K562 (cell line): ENCODE measurements around the gene HOXA5. TPM values are rescaled to one million over a fixed set of nuclear protein-coding genes. Genes with fewer than 3 reads are reported as not detected.

Source experiments
- ATAC-seq: fragments of 200-7000 bp; cut with Tn5 transposase; 3 replicates; pipeline ENCODE4 v1.9.1; 2020; ENCODE audit warnings: moderate library complexity
- BruUV-seq: library from RNA; stranded (reverse); fragments of 400-500 nt; replicated peaks from 2 replicates; lab custom pipeline; 2021; lab: Mats Ljungman, UMichigan
- CTCF ChIA-PET: fragments of 300-600 bp; formaldehyde crosslinking; extraction: SDS; loops from one replicate; lab custom pipeline; 2021; ENCODE audit warnings: low intra/inter-chr PET ratio; lab: Yijun Ruan, JAX
- POLR2A ChIA-PET: fragments of 300-600, 350-650 bp; sonication (Branson Sonifier 250); formaldehyde crosslinking; extraction: SDS; loops from one replicate; lab custom pipeline; 2021; ENCODE audit warnings: antibody characterized with exemption, inconsistent platforms; lab: Yijun Ruan, JAX
- DNase-seq, 4 experiments: peaks; one replicate each; pipeline versions ENCODE4 v3.0.0 to v3.0.0-alpha.2; 2011 to 2018; ENCODE audit warnings: low spot score in 3 of 4, mixed read lengths in 3 of 4; ENCODE audit errors: extremely low read depth in 1 of 4
- FAIRE-seq: peaks from 2 replicates; lab custom pipeline; 2011; peaks lifted over from hg19 to GRCh38; lab: Jason Lieb, UNC
- H2AFZ ChIP-seq: 2 replicates; pipeline ENCODE4 v1.6.0; 2011; ENCODE audit warnings: low read depth, low read length, control low read depth, inconsistent platforms
- H3K27ac ChIP-seq: fragments of 200-600 bp; 3 replicates; pipeline ENCODE4 v1.8.0; 2011; ENCODE audit warnings: low read depth, mild to moderate bottlenecking, control low read depth, inconsistent platforms, low read length, moderate library complexity, mixed read lengths; ENCODE audit errors: extremely low read depth
- H3K27me3 ChIP-seq, 2 experiments: fragments of 300-600 bp in 1 of 2; 2 replicates in 1 of 2; 3 replicates in 1 of 2; pipeline versions ENCODE4 v1.6.0 to v1.8.0; 2011; ENCODE audit warnings: inconsistent platforms in 2 of 2, low read length in 2 of 2, mild to moderate bottlenecking in 1 of 2, mixed read lengths in 1 of 2, moderate library complexity in 1 of 2; ENCODE audit not compliant: control insufficient read depth in 2 of 2, insufficient read depth in 2 of 2
- H3K36me3 ChIP-seq: fragments of 300-600 bp; 3 replicates; pipeline ENCODE4 v1.8.0; 2011; ENCODE audit warnings: mild to moderate bottlenecking, low read length, inconsistent platforms; ENCODE audit not compliant: control insufficient read depth, insufficient read depth
- H3K4me1 ChIP-seq, 2 experiments: fragments of 200-600 bp in 1 of 2; replicated peaks in 1 of 2; 2 replicates in 1 of 2; 3 replicates in 1 of 2; pipeline versions ENCODE4 v1.5.1 to v1.8.0; 2011; ENCODE audit warnings: inconsistent platforms in 2 of 2, low read length in 2 of 2, mild to moderate bottlenecking in 1 of 2, mixed read lengths in 1 of 2, moderate library complexity in 1 of 2; ENCODE audit not compliant: control insufficient read depth in 2 of 2, insufficient read depth in 2 of 2
- H3K4me2 ChIP-seq: 2 replicates; pipeline ENCODE4 v1.6.1; 2011; ENCODE audit warnings: low read length, control low read depth, inconsistent platforms, mixed read lengths; ENCODE audit not compliant: insufficient read depth
- H3K4me3 ChIP-seq: fragments of 200-600 bp; sonication (generic), shearing (Covaris generic); 2 replicates; pipeline ENCODE4 v1.5.1; 2016; ENCODE audit warnings: control low read depth, inconsistent platforms
- H3K79me2 ChIP-seq: fragments of 200-600 bp; 3 replicates; pipeline ENCODE4 v1.8.0; 2011; ENCODE audit warnings: low read length, inconsistent platforms; ENCODE audit not compliant: control insufficient read depth, insufficient read depth
- H3K9ac ChIP-seq, 2 experiments: 2 replicates each; pipeline versions ENCODE4 v1.6.0 to v1.6.1; 2011; ENCODE audit warnings: low read depth in 2 of 2, low read length in 2 of 2, control low read depth in 1 of 2, inconsistent platforms in 1 of 2, mild to moderate bottlenecking in 1 of 2, mixed read lengths in 1 of 2; ENCODE audit not compliant: insufficient read depth in 1 of 2
- H3K9me1 ChIP-seq: one replicate; pipeline ENCODE4 v1.6.0; 2011; ENCODE audit warnings: inconsistent platforms, mild to moderate bottlenecking, low read length, moderate library complexity; ENCODE audit not compliant: control insufficient read depth, insufficient read depth
- H3K9me3 ChIP-seq: replicated peaks from 2 replicates; pipeline ENCODE4 v1.5.1; 2011; ENCODE audit warnings: low read depth, low read length, inconsistent platforms; ENCODE audit not compliant: control insufficient read depth, insufficient read depth
- H4K20me1 ChIP-seq: replicated peaks from 2 replicates; pipeline ENCODE4 v1.6.1; 2011; ENCODE audit warnings: low read length, inconsistent platforms, mixed read lengths; ENCODE audit not compliant: control insufficient read depth, insufficient read depth
- CREB1 ChIP-seq, 2 experiments: sonication (generic) in 1 of 2; formaldehyde crosslinking in 1 of 2; IDR thresholded peaks; 2 replicates each; pipeline versions ENCODE4 v1.6.1 to v1.8.0; 2012 to 2022; ENCODE audit warnings: inconsistent platforms in 1 of 2, mild to moderate bottlenecking in 1 of 2, missing genetic modification reagents in 1 of 2, moderate library complexity in 1 of 2
- ESRRB ChIP-seq: fragments of 250-450 bp; sonication (Bioruptor Pico); IDR thresholded peaks from 2 replicates; pipeline ENCODE4 v1.5.0; 2020; ENCODE audit warnings: mild to moderate bottlenecking, moderate library complexity, borderline replicate concordance
- IRF9 ChIP-seq: fragments of 450-650 bp; IDR thresholded peaks from 2 replicates; pipeline ENCODE4 v1.6.1; 2016; ENCODE audit warnings: missing biosample characterization, missing genetic modification characterization
- NCOA2 ChIP-seq, 2 experiments: fragments of 450-650 bp; IDR thresholded peaks; 2 replicates each; pipeline ENCODE4 v1.6.1; 2018; ENCODE audit warnings: mild to moderate bottlenecking in 2 of 2, moderate library complexity in 1 of 2; ENCODE audit not compliant: partially characterized antibody in 2 of 2
- NKRF ChIP-seq: fragments of 450-650 bp; IDR thresholded peaks from 2 replicates; pipeline ENCODE4 v1.6.1; 2016; ENCODE audit warnings: borderline replicate concordance
- NR2F6 ChIP-seq: fragments of 450-650 bp; formaldehyde crosslinking; IDR thresholded peaks from 2 replicates; pipeline ENCODE4 v1.4.0; 2020; ENCODE audit warnings: mild to moderate bottlenecking
- SMARCA5 ChIP-seq: fragments of 450-650 bp; IDR thresholded peaks from 2 replicates; pipeline ENCODE4 v1.6.1; 2016
- ZNF740 ChIP-seq, 3 experiments: fragments of 200-800 bp in 1 of 3; sonication (Bioruptor generic) in 1 of 3; sonication (generic) in 1 of 3; formaldehyde crosslinking in 1 of 3; IDR thresholded peaks; 2 replicates each; pipeline versions ENCODE4 v1.6.1 to v1.8.0; 2016 to 2022; ENCODE audit warnings: mild to moderate bottlenecking in 2 of 3, missing compliant biosample characterization in 2 of 3, missing genetic modification characterization in 2 of 3, missing genetic modification reagents in 1 of 3
- WGBS: fragments of 100-300 bp; shearing (Covaris generic); methylation state at CpG from one replicate; pipeline ENCODE4 v1.1.6; 2016; ENCODE audit warnings: low coverage, mixed read lengths; ENCODE audit not compliant: insufficient coverage; ENCODE audit errors: missing lambda C conversion rate; 5-methylcytosine and 5-hydroxymethylcytosine counted together
- in situ Hi-C: fragments of 300-500 bp; cut with MboI; formaldehyde crosslinking; loops from 4 replicates; pipeline ENCODE4 v1.15.0; 2018; ENCODE audit warnings: inconsistent platforms, mixed read lengths
- intact Hi-C: fragments of 100-400 bp; cut with micrococcal nuclease; formaldehyde crosslinking; loops from 2 replicates; pipeline ENCODE4 v1.14.2; 2022
- polyA plus RNA-seq, 8 experiments: library from polyadenylated mRNA; depleted of rRNA in 4 of 8; stranded (reverse) in 5 of 8; unstranded in 3 of 8; fragments of >200 nt; fragmentation: Nextera tagmentation in 2 of 8; fragmentation: Illumina TruSeq in 1 of 8; extraction: Ambion mirVana in 2 of 8; extraction: Trizol in 1 of 8; gene quantifications; 2 replicates each; pipeline versions ENCODE4 v1.2.1 to v1.2.3, GENCODE V29; 2011 to 2014; ENCODE audit warnings: inconsistent platforms in 1 of 8, missing spikeins in 1 of 8
- total RNA-seq, 7 experiments: library from RNA; depleted of rRNA in 6 of 7; stranded (reverse); fragments of >200 nt in 6 of 7; fragmentation: Illumina TruSeq in 2 of 7; extraction: Trizol in 2 of 7; gene quantifications; 2 replicates each; pipeline versions ENCODE4 v1.2.1 to v1.2.3, GENCODE V29; 2011 to 2021; ENCODE audit warnings: low replicate concordance in 1 of 7

The HOXA5 gene
- total and polyA plus RNA-seq, 9 of the 15 experiments (the other 6 are each of a cell fraction or from before 2014, with no cell fraction given), result 0.13 TPM; not detected in 8

GRCh38 chr7:27168265-27168947 is 24.9 kb upstream of the HOXA5 start (continued):
- TF ChIP-seq NKRF (no peak), SMARCA5 (no peak), IRF9 (no peak), ESRRB (CRISPR knock-in tag) (no peak), NR2F6 (CRISPR knock-in tag) (no peak), NCOA2 (IDR thresholded peaks at IDR 0.05; ENCODE audit: partially characterized antibody in 2 of 2) (no peak)
- TF ChIP-seq, all 486 proteins: peak for 0

GRCh38 chr7:27167916-27168264 is 24.4 kb upstream of the HOXA5 start:
- H3K27me3 ChIP-seq, result peaks cover 35 to 79% of the 10 kb centered on the region in 2 experiments
- no peak for TF ChIP-seq ZNF740 (CRISPR knock-in tag; IDR thresholded peaks at IDR 0.05)
- TF ChIP-seq ZNF740 (tag; IDR thresholded peaks at IDR 0.05), result no peak
- no peak for TF ChIP-seq CREB1 (IDR thresholded peaks at IDR 0.05)
- no peak for TF ChIP-seq CREB1 (CRISPR knock-in tag; IDR thresholded peaks at IDR 0.05)

More at GRCh38 chr7:27167916-27168264, 24.4 kb upstream of the HOXA5 start:
- ChIA-PET POLR2A (no interaction called here), CTCF (no interaction called here)
- Histone ChIP-seq H3K9me1 (no peaks in the 10 kb centered on the region), H3K36me3 (no peaks in the 10 kb centered on the region), H3K79me2 (no peaks in the 10 kb centered on the region), H3K9me3 (no peaks in the 10 kb centered on the region), H3K4me3 (no peak overlapping the region), H3K4me2 (no peak overlapping the region), H2AFZ (no peak overlapping the region), H3K9ac (no peak overlapping the region), H4K20me1 (no peaks in the 10 kb centered on the region), H3K27ac (no peak overlapping the region), H3K4me1 (peaks cover 0 to 13% of the 10 kb centered on the region in 2 experiments; a peak in 2 of 5 replicates)
- in situ Hi-C loops, result loop anchor here (5.0 to 25.0 kb wide), 4 partner anchors 656 to 1281 kb away; no protein-coding TSS in a partner anchor
- no peak for DNase-seq
- intact Hi-C loops, result no loop called here
- no TSS peak for BruUV-seq
- FAIRE-seq, result no peak
- ATAC-seq, result no peak
- 8% methylated on average over 4 of the region's 4 CpGs for WGBS
